Measurements from ENCODE around the gene KY.

Gene KY

DNA sequence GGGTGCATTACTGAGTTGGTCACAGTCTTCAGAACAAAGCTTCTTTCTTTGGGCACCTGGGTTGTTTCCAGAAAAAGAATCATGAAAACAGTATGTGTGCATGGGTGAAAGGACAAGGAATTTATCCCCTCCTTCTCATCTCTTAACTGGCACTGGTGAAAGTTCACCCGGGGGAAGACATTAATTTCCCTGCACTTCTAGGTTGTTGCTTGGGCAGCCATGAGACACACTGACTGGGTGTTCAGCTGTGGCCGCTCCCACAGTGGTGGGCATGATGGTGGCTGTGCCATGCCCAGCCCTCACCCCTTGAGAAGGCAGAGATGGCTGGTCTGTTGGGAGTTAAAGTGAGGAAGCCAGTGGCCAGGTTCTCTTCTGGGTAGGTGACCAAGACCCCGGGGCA, 16.6 kb upstream of the KY start:
- no peak for DNase-seq

DNA sequence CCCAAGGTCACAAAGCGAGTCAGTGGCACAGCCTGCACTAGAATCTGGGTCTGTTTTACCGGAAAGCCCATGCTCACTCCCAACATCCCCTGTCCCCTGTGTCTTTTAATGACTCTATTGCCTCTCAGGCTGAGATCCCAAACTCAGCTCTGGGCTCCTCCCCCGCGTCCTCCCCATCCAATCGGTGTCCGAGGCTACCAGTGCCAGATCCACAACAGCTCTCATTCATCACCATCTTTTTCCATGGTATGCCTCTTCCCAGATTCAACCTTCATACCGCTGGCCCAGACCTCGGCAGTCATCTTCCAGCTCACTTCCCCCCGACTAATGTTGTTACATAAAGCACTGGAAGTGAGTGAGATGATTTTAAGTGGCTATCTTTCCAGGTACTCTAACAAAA, 16.1 kb upstream of the KY start:
- no peak for DNase-seq

DNA sequence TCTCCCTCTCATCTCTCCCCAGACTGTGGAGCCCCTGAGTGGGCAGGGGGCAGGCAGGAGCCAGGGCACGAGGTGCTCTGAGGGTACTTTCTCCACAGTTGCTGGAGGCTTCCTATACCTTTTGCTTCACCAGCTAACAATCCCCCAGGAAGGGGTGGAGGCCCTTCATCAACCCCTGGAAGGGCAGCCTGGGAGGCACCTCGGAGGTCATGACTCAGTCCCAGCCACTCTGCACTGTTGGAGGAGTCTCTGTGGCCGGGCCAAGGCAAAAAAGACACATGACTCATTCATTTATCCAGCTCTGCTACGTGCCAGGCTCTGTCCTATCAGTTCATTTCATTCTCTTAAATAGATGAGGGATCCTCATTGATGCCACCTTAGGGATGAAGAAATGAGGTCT, 15.6 kb upstream of the KY start:
- DNase-seq, result no peak

DNA sequence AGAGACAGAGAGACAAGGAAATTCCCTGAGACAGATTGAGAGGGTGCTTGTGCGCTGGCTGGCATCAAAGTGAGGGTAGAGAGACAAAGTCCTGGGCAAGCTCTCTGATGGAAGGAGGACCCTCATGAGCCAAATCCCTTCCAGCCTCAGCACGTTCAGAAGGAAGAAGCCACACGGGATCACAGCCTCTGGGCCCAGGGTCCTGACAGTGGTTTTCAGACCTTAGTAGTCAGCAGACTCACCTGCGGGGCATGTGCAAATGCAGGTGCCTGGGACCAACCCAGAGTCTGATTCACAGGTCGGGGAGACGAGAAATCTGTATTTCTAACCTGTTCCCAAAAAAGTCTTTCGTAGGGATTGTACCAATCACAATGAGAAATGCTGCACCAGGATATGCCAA, 15.2 kb upstream of the KY start:
- DNase-seq, result no peak

DNA sequence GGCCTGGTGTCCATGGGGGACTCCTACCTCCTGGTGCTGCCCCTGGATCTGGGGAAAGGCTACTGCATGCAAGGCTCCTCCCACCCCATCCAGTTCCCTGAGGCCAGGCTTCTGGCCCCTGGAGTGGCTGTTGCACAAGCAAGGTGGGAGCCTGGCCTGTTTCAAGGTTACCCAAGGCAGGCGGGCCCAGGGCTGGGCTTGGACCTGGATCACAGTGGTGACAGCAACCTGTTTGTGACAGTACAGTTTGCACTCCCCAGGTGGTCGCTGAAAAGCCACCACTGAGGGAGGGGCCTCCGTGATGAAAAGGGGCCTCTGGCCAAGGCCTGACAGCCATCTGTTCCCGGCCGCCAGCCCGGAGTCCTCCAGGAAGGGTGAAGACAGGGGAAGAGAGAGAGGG, 14.4 kb upstream of the KY start:
- DNase-seq, result no peak

DNA sequence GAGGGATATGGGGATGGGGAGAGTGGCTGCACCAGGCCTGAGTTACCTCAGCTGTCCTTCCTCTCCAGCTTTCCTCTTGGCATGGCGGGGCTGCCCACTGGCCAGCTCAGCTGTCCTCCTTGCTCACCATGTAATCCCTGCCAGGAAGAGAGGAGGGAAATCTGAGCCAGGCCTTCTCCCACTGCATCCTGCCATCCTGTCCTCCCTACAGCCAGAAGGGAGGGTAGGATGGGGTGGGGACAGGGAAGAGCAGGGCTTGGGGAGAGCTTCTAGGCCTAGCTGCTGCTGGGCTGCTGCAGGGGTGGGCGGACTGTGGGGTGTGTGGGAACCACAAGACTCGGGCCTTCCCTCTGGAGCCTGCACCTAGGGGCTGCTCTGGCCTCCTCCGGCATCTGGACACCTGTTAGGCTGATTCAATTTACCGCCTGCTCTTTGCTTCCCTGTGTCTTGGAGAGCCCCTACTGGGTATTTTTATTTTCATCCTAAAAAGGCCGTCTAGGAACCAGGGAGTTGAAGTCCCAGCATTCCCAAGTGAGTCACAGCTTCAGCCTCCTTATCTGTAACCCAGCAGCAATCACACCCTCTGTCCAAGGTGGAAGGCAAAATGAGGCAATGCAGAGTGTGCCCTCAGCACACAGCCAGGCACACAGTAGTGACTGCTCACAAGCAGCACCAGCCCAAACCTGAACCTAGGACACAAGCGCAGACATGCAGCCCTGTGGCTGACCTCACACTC, 13.1 kb upstream of the KY start:
- DNase-seq, result no peak

DNA sequence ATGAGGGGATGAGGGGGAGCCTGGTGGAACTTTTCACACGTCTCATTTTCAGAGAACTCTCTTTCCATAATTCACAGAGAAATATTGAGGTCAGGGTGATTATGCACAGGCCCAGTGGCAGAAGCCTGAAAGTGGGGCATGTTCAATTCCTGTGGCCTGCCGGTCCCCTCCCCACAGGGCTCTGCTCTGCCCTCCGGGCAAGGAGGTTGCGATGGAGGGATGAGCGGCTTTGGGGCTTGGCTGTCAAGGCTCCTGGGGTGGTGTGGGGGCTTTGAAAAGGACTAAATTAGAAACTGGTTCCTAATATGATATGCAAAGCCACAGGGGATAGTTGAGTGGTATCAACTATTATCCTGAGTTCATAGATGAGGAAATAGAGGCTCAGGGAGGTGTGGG, 9.2 kb upstream of the KY start:
- DNase-seq, result no peak

DNA sequence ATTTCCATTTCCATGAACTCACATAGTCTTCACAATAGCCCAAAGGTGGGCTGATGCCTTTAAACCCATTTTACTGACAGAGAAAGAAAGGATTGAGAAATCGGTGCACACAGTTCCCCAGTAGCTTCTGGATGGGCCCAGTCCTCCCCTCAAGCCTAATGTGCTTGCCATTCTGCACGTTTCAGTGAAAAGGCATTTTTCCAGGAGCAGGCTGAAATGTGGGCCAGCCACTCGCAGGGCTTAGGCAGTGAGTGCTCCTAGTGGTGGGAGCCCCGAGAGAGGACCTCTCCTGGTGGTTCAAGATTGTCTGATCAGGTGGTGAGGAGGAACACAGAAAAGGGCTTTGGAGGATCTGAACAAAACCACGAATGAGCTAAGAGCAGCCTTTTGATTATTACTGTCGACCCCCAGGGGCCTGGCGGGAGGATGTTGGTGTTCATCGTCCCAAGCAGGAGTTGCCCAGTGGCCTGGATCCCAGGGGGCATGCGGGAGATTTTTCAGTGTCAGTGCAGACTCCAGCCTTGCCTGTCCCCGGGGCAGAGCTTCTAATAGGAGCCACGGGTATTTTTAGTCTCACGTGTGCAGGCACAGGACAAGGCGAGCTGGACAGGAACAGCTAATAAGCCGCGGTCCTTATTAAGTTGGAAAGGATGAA, 8.7 kb upstream of the KY start:
- DNase-seq, result no peak

DNA sequence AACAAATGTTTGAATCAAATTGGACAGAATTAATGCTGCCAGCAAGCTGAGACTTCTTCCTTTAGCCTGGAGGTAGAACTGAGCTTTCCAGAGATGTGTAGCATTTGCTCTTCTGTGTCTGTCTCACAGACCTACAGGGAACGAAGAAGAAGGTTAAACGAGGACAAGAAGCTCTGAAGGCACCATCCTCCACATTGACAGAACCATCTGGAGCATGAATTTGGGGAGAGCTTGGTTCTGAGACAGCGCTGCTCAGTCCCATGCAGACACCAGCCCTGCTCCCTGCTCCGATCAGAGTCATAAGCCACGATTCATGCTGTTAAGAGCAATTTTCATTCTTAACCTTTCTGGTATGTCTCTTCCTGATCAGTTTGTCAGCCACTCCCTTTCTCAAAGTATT, 7.7 kb upstream of the KY start:
- DNase-seq, result no peak

DNA sequence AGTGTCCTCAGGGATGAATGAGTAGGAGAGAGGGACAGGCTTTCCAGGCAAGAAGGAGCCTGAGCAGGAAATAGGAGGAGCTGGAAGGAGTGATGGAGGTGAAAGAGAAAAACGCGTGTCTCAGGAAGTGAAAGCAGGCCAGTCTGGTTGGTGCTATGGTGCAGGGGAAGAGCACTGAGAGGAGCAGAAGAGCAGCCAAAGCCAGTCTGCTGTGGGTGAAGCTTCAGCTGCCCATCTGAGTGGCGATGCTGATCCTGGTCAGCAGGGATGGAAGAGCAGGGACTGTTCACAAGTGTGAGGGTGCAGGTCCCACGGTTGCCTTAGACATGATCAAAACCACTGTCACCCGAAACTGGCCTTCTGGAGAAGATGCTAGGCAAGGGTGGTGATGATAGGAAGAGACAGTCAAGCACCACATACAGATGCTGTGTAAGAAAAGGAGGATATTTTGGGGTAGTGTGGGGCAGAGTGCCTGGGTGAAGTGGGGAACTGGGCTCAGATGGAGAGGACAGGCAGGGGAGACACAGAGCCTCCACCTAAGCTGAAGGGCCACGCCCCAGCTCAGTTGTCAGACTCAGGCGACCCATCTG, 5.5 kb upstream of the KY start:
- DNase-seq, result no peak

DNA sequence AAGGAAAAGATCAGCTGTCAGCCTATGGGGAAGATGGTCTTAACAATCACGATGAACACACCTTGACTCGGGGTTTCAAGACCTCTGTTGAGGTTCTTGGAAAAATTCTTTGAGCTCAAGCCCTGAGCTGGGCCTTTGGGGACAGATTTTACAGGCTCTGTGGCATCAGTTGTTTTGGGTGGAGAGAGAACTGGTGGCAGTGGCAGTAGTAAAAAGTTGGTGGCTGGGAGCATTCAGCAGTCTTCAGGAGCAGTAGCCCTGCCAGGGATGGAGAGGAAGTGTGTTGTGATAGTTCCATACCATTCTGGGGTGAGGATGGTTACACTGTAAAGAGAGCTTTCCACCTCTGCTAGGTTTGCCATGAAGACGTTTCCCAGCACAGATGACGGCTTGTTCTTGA, 4.9 kb upstream of the KY start:
- DNase-seq, result no peak

DNA sequence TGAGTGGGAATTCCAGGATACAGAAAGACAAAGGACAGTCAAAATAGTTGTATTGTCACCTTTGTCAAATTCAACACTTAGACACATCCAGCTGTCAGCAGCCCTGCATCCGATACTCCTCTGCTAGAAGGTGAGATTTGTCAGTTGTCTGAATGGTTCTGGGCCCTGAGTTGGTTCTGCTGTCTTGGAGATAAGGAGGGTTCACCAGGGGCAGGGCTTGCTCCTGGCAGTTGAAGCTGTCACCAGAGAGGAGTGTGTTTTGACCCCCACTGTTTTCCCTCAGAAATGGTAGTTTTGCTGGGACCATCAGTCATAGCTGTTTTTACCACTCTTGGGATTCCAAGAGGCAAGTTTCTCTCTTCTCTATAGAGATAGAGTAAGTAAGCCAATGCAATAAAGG, 3.2 kb upstream of the KY start:
- no peak for DNase-seq

DNA sequence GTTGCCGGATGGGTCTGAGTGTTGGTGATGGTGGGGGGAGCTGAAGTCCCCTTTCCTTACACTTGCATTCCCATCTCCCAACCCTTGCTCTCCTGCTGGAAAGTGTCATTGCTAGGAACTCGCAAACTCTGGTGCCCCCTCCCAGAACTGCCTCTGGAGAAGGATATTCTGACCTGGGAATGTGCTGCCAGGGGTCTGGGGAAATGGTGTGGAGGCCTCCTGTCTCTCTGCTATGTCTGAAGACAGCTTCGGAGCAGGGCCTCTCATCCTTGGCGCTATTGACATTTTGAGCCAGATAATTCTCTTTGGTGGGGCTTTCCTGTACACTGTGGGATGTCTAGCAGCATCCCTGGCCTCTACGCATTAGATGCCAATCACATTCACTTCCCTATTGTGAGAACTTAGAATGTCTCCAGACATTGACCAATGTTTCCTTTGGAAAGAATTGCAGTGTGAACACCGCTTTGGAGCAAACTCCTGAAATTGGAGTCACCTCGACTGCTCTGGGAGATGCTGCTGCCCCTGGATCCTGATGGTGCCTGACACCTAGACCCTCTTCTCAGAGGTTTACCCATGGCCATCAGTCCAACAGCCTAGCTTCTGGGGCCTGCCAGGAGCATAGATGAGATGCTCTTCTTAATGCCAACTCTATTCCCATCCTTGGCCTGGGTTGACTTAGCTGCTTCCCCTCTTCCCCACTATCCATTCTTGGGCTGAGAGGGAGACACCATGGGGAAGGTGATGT, 2.2 kb upstream of the KY start:
- no peak for DNase-seq

DNA sequence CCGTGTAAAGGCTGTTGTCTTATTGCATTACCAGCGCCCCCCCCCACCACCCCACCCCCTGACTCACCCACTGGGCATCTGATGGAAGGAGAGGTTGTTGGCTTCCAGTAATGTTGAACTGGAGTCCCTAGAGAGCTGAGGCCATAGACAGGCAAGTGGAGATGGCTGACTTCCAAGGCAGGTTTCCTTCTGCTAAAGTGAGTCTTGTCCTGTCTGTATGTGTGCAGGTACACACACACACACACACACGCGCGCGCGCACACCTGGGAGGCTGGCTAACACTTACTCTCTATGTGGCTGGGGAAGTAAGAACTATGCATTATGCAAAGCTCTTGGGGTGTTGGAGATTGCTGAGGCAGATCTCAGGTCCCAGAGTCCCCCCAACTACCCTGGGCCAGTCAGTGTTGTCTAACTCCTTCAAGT, 1.6 kb upstream of the KY start:
- DNase-seq, result no peak

DNA sequence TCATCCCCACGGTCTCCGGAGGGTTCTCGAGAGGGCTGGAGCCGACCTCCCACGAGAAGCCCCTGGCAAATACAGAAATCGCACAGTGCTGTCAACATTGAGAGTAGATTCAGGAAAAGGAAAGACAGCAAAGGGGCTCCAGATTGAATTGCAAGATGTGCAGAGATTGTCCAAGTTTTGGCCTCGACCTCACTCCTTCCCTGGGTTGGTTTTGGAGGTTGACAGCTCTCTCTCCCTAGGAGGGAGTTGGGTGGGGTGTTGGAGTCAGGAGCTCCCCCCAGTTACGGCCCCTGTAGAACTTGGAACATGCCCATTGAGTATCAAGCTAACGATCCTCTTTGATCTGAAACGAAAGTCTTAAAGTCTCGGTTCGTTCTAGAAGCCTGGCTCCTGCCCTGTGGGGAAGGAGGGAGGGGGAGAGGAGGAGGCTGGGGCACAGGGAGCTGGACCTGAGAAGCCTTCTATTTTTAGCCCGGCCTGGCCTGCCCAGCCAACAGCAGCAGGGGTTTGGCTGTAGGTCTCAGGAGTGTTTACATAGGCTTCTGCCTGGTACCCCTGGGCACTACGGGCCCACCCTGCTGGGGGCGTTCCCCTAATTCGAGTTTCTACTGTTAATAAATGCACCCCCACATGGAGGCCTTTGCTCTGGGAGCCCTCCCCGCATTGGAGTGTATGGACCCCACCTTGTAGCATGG, 672 bp upstream of the KY start:
- DNase-seq, result no peak

DNA sequence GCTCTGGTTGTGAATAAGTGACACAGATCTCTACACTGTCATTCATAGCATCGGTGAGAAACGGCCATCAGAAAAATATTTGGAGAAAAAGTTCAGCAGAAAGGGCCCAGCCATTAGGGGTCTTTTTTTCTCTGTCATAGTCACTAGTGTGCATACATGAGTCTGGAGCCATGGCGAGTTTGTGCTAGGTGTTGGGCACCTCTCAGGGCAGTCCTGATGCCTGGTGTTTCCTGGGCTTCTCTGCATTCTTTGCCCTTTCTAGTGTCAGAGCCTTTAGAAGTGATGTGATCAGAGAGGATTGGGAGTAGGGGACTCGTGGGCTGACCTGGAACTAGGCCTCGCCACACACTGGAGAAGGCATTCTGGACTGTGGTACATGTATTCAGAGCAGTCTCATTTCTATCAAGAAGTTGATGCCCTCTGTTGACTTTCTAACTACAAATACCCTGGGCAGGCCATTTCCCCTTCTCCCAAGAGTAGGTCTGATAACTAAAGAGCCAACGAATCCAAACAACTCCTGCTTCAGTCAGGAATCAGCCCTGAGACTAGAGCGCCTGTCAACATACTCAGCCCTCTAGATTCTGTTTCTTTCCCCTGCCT, 1.6 kb downstream of the KY start:
- DNase-seq, result no peak

DNA sequence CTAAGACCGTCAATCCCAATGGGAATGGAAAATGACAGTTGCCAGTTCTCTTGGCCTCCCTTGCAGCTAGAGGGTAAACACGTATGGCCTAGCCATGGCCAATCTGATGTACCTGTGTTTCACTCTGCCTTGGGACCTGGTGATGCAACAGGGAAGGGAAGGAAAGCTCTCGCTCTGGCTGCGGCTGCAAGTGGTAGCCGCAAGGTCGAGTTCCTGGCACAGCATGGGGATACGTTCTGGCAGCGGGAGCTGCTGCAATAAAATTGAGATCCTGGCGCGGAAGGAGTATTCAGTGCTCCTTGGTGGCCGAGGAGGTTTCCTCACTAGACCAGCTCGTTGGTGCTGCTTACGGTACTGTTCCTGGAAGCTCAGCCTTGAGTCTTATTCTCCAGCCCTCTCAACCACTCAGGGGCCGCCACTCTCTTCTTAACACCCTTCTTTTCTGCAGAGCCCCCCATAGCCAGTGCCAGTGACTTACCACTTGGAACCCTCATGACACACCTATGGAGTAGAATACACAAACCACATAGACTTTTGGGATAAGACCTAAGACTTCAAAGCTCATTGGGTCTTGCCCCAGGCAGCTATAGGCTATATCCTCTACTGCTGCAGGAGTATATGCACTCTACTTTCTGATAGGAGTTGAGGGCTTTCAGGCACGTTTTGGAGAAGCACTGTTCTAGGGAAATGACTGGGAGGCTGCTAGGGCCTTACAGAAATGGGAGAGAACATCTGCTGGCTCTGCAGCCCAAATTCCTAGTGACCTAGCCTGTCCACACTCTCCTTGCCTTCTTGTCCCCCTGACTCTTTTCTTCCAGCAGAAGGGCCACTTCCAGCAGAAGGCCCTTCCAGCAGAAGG, 2.7 kb downstream of the KY start:
- no peak for DNase-seq

DNA sequence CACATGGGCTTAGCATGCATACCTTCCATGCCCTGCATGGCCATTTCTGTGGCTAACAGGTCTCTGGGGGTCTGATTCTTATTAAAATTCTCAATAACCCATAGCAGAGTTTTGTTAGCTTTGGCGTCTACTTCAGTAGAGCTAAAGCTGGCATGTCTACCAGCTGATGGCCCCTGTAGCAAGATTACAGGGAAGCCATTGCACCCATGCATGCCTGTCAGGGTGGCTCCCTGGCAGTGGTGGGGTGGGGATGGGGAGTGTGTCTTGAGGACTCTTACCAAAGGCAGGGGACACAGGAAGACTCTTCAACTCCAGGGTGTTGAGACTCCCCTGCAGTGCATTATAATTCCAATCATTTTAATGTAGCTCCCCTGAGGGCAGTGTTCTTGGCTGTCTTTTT, 4.7 kb downstream of the KY start:
- no peak for DNase-seq

DNA sequence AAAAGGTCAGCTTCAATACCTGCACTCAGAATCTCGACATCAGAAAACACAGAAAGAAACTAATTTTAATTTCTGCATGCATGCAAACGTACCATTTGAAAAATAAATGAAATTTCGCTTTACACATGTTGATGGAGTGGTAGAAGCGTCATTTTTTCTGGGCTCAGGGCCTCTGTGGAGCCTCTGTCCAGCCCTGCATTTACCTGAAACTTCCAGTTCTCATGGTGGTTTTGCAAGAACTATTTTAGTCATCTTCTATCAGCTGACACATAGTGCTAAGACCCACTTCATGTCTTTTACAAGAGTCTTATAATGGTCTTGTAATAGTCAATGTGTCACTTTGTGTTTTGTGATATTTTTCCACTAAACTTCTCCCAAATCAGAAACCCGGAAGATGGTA, 5.3 kb downstream of the KY start:
- no peak for DNase-seq

DNA sequence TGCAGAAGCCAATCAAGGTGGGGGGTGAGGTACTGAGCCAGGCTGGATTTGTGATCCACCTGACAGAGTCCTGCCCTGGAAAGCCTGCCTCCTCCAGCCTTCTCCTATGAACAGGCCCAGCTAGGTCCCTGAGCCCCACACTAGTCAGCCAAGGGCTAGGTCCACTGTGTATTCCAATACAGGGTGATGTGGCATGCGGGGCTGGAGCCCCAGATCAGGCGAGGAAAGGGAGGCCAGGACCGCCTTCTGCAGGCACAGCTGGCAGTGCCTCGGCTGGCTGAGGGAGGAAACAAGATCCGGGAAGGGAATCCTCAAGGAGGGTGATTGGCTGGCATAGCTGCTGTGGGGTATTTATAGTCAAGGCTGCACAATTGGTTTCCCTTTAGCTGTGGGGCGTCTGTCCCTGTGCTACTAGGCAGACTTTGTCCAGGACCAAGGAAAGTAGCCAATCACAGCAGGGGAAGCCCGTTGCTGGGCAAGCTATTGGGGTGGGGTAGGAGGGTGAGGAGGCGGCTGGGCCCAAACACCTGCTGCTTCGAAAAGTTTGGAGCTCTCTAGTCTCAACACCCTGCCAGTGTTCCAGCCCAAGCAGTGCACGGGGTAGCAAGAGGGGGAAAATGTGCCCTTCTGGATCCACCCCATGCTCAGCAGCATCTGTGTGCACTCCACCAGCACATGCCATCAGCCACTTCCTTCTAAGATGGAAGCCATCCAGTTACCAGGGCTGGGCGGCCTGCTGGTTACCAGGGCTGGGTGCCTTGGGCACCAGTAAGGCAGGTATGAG, 5.9 kb downstream of the KY start:
- DNase-seq, result no peak

DNA sequence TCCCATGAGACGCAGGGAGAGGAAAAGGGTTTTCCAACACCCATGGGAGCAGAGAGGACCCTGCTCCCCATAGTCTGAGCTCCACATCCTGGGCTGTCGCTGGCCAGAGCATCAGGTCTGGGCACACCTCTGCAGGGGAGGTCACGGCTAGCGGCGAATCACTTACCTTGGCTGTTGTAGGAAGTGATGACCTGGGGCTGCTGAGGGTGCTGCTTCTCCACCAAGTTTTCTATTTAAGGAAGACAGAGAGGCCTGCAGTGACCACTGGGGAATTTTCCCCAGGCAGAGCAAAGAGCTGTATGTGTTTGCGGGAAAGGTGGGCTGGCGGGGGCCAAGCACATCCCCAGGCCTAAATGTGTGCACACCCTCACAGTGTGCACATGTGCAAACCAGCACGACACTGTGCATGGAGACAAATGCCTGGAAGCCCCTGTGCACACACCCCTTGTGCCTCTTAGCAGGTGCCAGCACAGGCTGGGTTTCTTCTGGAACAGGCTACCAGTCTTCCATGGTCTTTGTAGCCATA, 7.6 kb downstream of the KY start:
- no peak for DNase-seq

All from COR-L47 (cell line).